ENCODE data around the gene BPIFB2. TPM values are rescaled to one million over a fixed set of nuclear protein-coding genes. Genes with fewer than 3 reads are reported as not detected.

BPIFB2 gene
- polyA plus RNA-seq, 1 of the 3 experiments (the other 2 are of a cell fraction): not detected

- no peak for TF ChIP-seq MXI1 (IDR thresholded peaks at IDR 0.05; ENCODE audit: low read depth, low read length)
- no peak for TF ChIP-seq NRF1 (IDR thresholded peaks at IDR 0.05; ENCODE audit: low read depth, low read length)
- no peak for TF ChIP-seq EZH2phosphoT487 (IDR thresholded peaks at IDR 0.05; ENCODE audit: borderline replicate concordance, low read depth)
- no peak for TF ChIP-seq GABPA (IDR thresholded peaks at IDR 0.05; ENCODE audit: low read depth)
- no peak for TF ChIP-seq USF1 (IDR thresholded peaks at IDR 0.05; ENCODE audit: borderline replicate concordance, low read depth)
Measured at GRCh38 chr20:32990426-32990825, 17.1 kb upstream of the BPIFB2 start (continued).

- Histone ChIP-seq H3K79me2 (ENCODE audit: insufficient read depth) (no peaks in the 10 kb centered on the region), H3K9me2 (no peaks in the 10 kb centered on the region), H3K27ac (ENCODE audit: low read depth in 2 of 2, low read length in 1 of 2) (no peak overlapping the region), H3K4me3 (ENCODE audit: low read depth in 2 of 2, low read length in 1 of 2) (no peak overlapping the region), H3K27me3 (ENCODE audit: insufficient read depth) (no peaks in the 10 kb centered on the region; the same call in 1 of the 2 replicates), H4K20me1 (ENCODE audit: insufficient read depth) (no peaks in the 10 kb centered on the region), H3K4me1 (ENCODE audit: control insufficient read depth in 1 of 2, insufficient read depth in 2 of 2, low read depth in 1 of 2, low read length in 1 of 2) (no peaks in the 10 kb centered on the region), H3K9me3 (no peaks in the 10 kb centered on the region), H3K4me2 (no peak overlapping the region), H3K9ac (no peak overlapping the region), H2AFZ (ENCODE audit: low read depth) (no peak overlapping the region), H3F3A (replicated peaks; ENCODE audit: insufficient read depth) (no peaks in the 10 kb centered on the region), H3K36me3 (replicated peaks in 1 of 2; ENCODE audit: control insufficient read depth in 1 of 2, insufficient read depth in 2 of 2, low read length in 1 of 2) (no peaks in the 10 kb centered on the region)
- CTCF ChIA-PET: no interaction called here
- TF ChIP-seq USF1 (IDR thresholded peaks at IDR 0.05; ENCODE audit: borderline replicate concordance, low read depth) (no peak), USF2 (IDR thresholded peaks at IDR 0.05; ENCODE audit: borderline replicate concordance, low read depth, low read length) (no peak), SMC3 (IDR thresholded peaks at IDR 0.05; ENCODE audit: low read depth, low read length) (no peak), NRF1 (IDR thresholded peaks at IDR 0.05; ENCODE audit: low read depth, low read length) (no peak), SIN3A (IDR thresholded peaks at IDR 0.05; ENCODE audit: borderline replicate concordance, low read depth, low read length) (no peak), GATA2 (CRISPR knock-in tag; IDR thresholded peaks at IDR 0.05) (no peak), REST (IDR thresholded peaks at IDR 0.05; ENCODE audit: low read depth, low read length) (no peak), CHD2 (IDR thresholded peaks at IDR 0.05; ENCODE audit: low read length, partially characterized antibody) (no peak), GABPA (IDR thresholded peaks at IDR 0.05; ENCODE audit: low read depth) (no peak), EP300 (IDR thresholded peaks at IDR 0.05; ENCODE audit: borderline replicate concordance in 1 of 2, low read depth in 1 of 2, low read length in 1 of 2) (no peak), MEF2A (IDR thresholded peaks at IDR 0.05; ENCODE audit: borderline replicate concordance, low read depth) (no peak), JUND (IDR thresholded peaks at IDR 0.05) (no peak), EZH2phosphoT487 (IDR thresholded peaks at IDR 0.05; ENCODE audit: borderline replicate concordance, low read depth) (no peak), FOXM1 (IDR thresholded peaks at IDR 0.05; ENCODE audit: low read depth) (no peak)
- 4% methylated on average over 3 of the region's 3 CpGs for WGBS (ENCODE audit: low lambda C conversion rate)
- POLR2A ChIA-PET: no interaction called here
- DNase-seq: no peak
Measured at GRCh38 chr20:32991383-32991782, 16.1 kb upstream of the BPIFB2 start.

Data from SK-N-SH (cell line).